Measurements from ENCODE around the gene CEP162. TPM values are rescaled to one million over a fixed set of nuclear protein-coding genes. Genes with fewer than 3 reads are reported as not detected.

CEP162 gene
- total and polyA plus RNA-seq, 2 donors from 2014 or later, result 4.6 to 14.6 TPM

DNA sequence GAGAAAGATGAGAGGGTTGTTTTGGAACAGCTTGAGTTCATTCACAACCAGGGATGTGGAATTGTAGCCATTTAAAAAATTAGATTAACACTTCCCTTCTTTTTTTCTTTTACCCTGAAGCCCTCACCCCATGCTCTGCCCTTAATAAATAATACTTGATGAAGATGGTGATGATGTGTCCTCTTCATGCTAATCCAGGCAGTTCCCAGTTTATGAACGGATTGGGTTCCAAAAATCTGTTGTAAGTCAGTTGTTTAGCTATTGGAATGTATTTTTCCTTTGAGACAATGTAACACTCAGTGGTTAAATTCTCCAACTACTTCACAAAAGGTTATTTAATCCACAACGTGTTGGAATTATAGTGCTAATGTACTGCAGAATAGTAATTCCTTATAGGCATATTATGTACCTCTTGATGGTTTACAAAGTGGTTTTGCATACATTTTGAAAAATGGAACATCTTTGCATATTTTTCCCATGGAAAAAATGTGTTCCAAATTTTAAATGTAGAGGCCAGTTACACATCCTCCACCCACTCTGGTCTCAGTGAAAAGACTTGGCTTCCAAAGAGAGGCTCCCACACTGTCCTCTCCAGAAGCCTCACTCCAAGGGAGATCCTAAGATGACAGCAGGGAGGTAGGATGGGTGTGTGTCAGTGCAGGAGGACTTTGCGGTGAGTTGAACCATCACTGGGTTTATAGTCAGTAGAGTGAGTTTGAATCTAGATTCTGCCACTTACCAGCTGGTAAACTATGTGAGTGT is 45.8 kb upstream of the CEP162 start:
- no peak for FAIRE-seq
- TF ChIP-seq, protein P1, sequence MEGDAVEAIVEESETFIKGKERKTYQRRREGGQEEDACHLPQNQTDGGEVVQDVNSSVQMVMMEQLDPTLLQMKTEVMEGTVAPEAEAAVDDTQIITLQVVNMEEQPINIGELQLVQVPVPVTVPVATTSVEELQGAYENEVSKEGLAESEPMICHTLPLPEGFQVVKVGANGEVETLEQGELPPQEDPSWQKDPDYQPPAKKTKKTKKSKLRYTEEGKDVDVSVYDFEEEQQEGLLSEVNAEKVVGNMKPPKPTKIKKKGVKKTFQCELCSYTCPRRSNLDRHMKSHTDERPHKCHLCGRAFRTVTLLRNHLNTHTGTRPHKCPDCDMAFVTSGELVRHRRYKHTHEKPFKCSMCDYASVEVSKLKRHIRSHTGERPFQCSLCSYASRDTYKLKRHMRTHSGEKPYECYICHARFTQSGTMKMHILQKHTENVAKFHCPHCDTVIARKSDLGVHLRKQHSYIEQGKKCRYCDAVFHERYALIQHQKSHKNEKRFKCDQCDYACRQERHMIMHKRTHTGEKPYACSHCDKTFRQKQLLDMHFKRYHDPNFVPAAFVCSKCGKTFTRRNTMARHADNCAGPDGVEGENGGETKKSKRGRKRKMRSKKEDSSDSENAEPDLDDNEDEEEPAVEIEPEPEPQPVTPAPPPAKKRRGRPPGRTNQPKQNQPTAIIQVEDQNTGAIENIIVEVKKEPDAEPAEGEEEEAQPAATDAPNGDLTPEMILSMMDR (IDR thresholded peaks at IDR 0.05; ENCODE audit: borderline replicate concordance, extremely low read depth, insufficient read depth), result no peak

DNA sequence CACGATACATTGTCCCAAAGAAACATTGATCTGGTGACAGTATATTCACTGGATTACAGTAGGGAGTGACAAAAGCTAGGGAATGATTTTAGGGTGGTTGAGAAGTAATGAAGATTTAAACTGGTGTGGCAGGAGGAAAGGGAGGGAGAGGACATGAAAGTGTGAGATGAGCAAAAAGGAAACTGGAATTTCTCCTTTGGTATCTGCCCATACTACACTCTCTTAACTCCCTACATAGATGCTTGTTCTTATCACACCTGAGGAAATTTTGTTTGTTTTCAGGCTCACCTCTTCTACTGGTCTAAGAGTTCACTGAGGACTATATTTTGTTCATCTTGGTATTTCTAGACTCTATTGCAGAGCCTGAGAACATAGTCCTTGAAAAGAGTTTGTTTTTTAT is 44.9 kb upstream of the CEP162 start:
- TF ChIP-seq, protein P1 (IDR thresholded peaks at IDR 0.05; ENCODE audit: borderline replicate concordance, extremely low read depth, insufficient read depth), result no peak
- FAIRE-seq, result no peak

More for the DNA sequence above, 45.8 kb upstream of the CEP162 start:
- peak in 1 of 5 donors; percentile 37 for DNase-seq
- Histone ChIP-seq H3K27me3 (ENCODE audit: control insufficient read depth, insufficient read depth, low read length) (no peaks in the 10 kb centered on the region), H3K27ac (ENCODE audit: low read depth in 2 of 2, low read length in 2 of 2) (no peak overlapping the region), H3K9ac (ENCODE audit: low read length in 3 of 3) (no peak overlapping the region), H3K4me1 (ENCODE audit: control insufficient read depth in 2 of 3, insufficient read depth in 2 of 3, low read depth in 1 of 3, low read length in 3 of 3) (peaks cover 0 to 4% (median 0%) of the 10 kb centered on the region in 3 donors), H3K4me3 (ENCODE audit: low read length in 3 of 3) (no peak overlapping the region), H3K9me3 (ENCODE audit: control insufficient read depth in 2 of 3, insufficient read depth in 1 of 3, low read length in 3 of 3) (no peaks in the 10 kb centered on the region), H3K36me3 (ENCODE audit: control insufficient read depth in 2 of 3, insufficient read depth in 3 of 3, low read length in 3 of 3) (no peaks in the 10 kb centered on the region)
- intact Hi-C loops (cut with DNase I), result no loop called here

DNA sequence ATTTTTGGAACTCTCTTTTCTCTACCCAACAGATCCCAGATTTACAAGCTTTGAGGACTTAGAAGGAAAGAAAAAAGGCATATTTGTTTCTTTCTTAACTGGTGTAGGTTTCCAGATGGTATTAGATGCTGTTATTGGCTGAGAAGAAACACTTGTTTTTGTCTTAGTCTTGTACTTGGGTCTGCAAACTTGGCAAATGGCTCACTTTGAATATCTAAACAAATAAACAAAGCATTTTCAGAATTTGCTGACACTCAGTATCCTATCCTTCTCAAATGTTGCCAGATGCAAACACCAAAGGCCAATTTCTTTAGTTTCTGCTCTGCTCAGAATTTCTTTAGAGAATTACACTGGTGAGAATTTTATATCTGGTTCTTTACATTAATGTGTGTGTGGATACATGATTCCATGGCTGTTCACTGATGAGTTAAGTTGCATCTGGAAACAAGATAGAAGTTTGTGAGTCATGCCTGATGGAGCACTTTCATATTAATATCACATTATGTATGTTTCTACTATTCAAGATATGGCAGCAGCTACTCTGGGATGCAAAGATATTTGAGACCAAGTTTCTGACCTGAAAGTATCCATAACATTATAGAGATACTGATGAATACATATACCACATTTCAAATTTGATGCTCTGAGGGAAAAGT is 43.7 kb upstream of the CEP162 start:
- Histone ChIP-seq H3K27me3 (ENCODE audit: control insufficient read depth, insufficient read depth, low read length) (no peaks in the 10 kb centered on the region), H3K36me3 (ENCODE audit: control insufficient read depth in 2 of 3, insufficient read depth in 3 of 3, low read length in 3 of 3) (no peaks in the 10 kb centered on the region), H3K9ac (ENCODE audit: low read length in 3 of 3) (no peak overlapping the region), H3K27ac (ENCODE audit: low read depth in 2 of 2, low read length in 2 of 2) (no peak overlapping the region), H3K4me3 (ENCODE audit: low read length in 3 of 3) (no peak overlapping the region), H3K9me3 (ENCODE audit: control insufficient read depth in 2 of 3, insufficient read depth in 1 of 3, low read length in 3 of 3) (no peaks in the 10 kb centered on the region), H3K4me1 (ENCODE audit: control insufficient read depth in 2 of 3, insufficient read depth in 2 of 3, low read depth in 1 of 3, low read length in 3 of 3) (peaks cover 0 to 4% (median 0%) of the 10 kb centered on the region in 3 donors)
- no peak for FAIRE-seq
- TF ChIP-seq, protein P1 (IDR thresholded peaks at IDR 0.05; ENCODE audit: borderline replicate concordance, extremely low read depth, insufficient read depth), result no peak
- peak in 2 of 5 donors; percentile 16 to 62 for DNase-seq
- intact Hi-C loops (cut with DNase I), result no loop called here

More for the DNA sequence above, 44.9 kb upstream of the CEP162 start:
- intact Hi-C loops (cut with DNase I), result no loop called here
- H3K4me1 ChIP-seq (ENCODE audit: control insufficient read depth in 2 of 3, insufficient read depth in 2 of 3, low read depth in 1 of 3, low read length in 3 of 3), result peaks cover 0 to 4% (median 0%) of the 10 kb centered on the region in 3 donors
- no peak overlapping the region for H3K9ac ChIP-seq (ENCODE audit: low read length in 3 of 3)
- no peaks in the 10 kb centered on the region for H3K36me3 ChIP-seq (ENCODE audit: control insufficient read depth in 2 of 3, insufficient read depth in 3 of 3, low read length in 3 of 3)
- DNase-seq, result no peak
- no peaks in the 10 kb centered on the region for H3K27me3 ChIP-seq (ENCODE audit: control insufficient read depth, insufficient read depth, low read length)
- no peaks in the 10 kb centered on the region for H3K9me3 ChIP-seq (ENCODE audit: control insufficient read depth in 2 of 3, insufficient read depth in 1 of 3, low read length in 3 of 3)
- H3K4me3 ChIP-seq (ENCODE audit: low read length in 3 of 3), result no peak overlapping the region
- H3K27ac ChIP-seq (ENCODE audit: low read depth in 2 of 2, low read length in 2 of 2), result no peak overlapping the region
